LHCN-M2 (cell line): ENCODE data around the gene KCNG1. TPM values are rescaled to one million over a fixed set of nuclear protein-coding genes. Genes with fewer than 3 reads are reported as not detected.

Source experiments
- DNase-seq: peaks from one replicate; pipeline ENCODE4 v3.0.0-alpha.2; 2012; ENCODE audit warnings: low read depth
- total RNA-seq: library from RNA; depleted of rRNA; stranded (reverse); fragments of >200 nt; gene quantifications from 2 replicates; pipeline ENCODE4 v1.2.3, GENCODE V29; 2014

The KCNG1 gene
- total RNA-seq, 1 experiment from 2014 or later = 0.34 TPM

- no peak for DNase-seq
Measured at GRCh38 chr20:51036827-51037531, 14.1 kb upstream of the KCNG1 start.

DNA sequence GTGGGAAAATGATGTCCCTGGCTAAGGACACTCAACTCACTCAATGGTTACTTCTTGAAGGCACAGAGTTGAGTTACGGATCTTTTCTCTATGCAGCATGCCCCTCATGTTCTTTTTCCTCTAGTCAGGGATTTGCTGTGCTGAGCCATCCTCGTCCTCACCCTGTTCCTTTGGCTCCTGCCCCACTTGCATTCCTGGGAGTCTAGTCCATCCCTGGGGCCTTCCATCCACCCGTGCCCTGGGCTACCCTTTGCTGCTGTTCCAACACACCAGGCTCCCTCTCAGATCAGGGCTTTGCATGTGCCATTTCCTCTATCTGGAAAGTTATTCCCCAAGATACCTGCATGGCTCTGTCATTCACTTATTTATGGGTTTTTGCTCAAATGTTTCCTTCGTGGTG is 13.3 kb upstream of the KCNG1 start:
- no peak for DNase-seq

- no peak for DNase-seq
Measured at GRCh38 chr20:51034988-51035656, 12.2 kb upstream of the KCNG1 start.

DNA sequence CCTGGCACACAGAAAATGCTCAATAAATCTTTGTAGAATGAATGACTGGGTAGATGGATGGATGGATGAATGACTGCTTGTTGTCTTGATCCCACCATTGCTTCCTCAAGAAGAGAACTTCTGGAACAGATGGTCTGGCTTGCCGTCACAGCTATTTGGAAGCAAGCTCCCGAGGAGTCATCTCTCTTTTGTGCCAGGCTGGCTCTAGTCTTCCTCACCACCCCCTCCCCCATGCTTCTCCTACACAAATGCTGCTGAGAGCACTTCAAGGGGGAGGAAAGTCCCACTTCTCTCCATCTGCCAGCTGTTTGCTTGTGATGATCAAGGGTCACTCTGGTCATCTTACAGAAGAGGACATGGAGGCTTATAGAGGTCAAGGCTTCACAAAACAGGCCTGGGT is 11.6 kb upstream of the KCNG1 start:
- no peak for DNase-seq

DNA sequence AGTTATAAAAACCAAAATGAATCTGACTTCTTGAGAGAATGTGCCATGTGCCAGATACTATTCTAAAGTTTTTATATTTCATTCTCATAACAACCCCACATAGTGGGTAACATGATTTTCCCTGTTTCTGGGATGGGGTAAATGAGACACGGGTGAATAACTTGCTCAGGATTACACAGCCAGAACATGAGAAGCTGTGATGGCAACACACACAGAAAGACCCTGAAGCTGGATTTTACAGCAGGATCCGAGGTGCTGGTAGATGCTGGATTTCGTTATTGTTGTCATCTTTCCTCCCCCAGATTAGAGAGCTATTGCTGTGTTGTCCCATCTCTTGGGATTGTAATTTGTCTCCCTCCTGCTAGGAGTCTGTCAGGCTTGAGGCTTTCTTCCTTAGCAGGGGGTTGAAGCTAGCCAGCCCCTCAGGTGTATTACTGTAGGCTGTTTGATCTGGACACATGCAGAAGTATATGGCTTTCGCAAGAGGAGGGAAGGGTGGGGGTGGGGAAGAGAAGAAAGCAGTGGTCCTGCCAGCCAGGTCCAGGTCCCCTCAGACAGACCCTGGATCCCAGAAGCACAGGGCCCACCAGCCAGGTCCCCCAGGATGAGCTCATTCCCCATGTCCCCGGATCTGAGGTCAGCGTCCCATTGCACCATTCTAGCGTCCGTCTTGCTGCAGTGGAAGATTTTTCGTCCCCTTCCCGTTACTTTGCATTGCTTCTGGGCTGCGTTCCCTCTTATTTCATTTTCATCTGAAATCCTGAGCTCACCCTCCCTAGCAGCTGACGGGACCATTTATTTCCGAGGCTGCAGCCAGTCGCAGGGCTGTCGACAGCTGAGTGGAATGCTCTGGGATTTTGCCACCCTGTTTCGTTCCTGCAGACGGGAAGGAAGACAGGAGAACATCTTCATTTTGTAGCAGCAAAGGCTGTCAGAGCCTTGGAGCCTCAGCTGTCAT is 7.3 kb upstream of the KCNG1 start:
- DNase-seq = peak; percentile 45

- DNase-seq = no peak
Measured at GRCh38 chr20:51029556-51029955, 6.6 kb upstream of the KCNG1 start.

DNA sequence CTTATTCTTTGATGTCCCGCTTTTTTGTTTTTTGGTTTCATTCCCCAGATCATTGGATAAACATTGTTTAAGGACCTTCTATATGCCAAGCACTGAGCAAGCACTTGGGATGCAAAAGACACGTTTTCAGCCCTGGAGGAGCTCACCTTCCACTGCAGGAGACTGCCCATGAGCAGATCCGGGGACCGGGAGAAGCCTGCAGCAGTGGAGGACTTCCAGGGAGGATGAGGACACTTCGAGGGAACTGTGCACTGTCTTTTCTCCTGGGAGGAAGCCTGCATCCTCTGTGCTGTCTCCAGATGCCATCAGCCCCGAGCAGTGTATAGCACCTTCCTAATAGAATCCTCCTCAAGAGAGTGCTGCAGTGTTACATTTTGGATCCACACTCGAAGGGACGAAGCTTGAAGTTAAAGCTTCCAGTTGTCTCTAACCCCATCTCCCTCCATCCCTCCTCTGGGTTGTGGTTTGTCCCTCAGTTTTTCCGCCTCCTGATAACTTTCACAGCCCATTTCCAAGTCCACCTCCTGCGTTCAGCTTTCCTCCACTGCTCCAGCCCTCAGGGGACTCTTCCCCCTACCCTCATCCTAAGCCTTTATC is 5.8 kb upstream of the KCNG1 start:
- no peak for DNase-seq

GRCh38 chr20:51027035-51027795 is 4.3 kb upstream of the KCNG1 start:
- DNase-seq = no peak

DNA sequence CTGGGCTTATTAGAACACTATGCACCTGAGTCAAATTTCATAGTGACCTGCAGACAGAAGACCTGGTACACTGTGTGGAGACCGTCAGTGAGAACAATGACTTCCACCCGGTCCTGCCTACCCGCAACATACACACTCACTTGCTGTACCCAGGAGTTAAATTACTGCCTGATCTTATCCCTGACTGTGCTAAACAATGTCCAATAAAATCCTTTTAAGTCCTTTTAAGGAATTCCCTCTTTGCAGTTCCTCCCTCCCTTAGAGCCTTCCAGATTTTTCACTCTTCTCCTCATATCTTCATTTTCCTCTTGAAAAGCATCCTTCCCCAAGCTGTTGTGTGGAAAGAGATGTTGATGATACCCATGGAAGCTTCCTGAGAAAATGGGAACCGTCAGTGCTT is 3.4 kb upstream of the KCNG1 start:
- DNase-seq = no peak

GRCh38 chr20:51024761-51025160 is 1.9 kb upstream of the KCNG1 start:
- no peak for DNase-seq

GRCh38 chr20:51023617-51024155 is 779 bp upstream of the KCNG1 start:
- no peak for DNase-seq

DNA sequence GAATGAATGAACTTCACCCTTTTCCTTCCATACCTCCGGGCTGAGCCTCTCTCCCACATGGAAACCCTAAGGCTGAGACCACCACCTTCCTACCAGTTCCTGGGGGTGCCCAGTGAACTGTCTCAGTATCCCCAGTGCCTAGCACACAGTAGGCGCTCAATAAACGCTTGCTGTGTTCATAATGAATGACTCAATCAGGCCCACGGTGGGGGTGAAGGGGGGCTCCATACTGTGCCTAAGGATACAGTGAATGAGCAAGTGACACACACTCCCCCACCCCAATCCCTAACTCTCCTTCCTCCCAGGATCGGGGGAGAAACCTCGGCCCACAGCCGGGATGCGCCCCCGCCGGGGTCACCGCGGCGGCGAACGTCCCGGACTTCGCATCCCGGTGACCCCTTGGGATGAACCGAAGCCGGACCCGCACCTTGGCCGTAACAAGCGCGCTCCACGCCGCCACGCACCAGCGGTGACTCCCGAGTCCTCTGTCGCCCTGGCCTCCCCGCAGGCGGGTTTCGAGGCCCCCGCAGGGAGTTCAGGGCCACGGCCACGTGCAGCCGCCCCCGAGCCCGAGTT is 592 bp downstream of the KCNG1 start:
- DNase-seq = no peak

DNA sequence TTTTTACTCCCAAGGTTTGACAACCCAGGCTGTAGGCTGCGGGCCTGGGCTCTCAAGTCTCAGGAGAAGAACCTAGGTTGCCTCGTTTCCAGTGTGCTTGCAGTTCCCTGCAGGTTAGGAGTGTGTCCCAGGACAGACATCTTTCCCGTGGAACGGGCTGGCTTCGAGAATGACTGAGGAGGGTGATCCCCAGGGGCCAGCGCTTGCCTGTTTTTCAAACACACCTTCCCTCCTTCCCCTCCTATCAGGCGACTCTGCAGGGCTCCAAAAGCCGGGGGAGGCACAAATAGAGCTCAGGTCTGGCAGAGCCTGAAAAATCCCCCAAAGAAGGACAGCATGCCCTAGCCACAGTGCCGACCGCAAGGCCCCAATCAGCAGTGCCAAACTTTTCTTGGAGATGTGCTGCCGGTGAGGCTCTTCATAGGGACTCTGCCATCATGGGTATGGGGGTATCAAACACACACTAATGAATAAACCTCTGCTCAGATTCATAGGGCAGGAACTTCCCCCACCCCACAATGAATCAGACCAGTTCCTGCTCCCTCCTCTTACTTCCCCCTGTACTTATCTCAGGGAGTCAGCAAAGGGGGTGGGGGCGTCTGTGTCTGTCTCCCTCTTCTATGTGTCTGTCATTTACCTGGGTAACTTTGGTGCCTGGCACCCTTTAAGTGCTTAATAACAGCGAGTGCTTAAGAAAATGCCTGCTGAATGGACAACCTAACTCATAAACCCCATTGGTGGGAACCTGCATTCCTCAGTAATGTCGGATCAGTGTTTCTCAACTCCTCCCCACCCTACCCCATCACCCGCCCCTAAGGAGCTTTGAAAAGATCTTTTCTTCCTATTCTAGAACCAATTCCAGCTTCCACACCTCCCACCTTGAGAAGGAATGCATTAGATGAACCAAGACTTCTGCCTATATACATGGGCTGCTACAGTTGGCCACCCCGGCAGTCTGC is 1.6 kb downstream of the KCNG1 start:
- no peak for DNase-seq

DNA sequence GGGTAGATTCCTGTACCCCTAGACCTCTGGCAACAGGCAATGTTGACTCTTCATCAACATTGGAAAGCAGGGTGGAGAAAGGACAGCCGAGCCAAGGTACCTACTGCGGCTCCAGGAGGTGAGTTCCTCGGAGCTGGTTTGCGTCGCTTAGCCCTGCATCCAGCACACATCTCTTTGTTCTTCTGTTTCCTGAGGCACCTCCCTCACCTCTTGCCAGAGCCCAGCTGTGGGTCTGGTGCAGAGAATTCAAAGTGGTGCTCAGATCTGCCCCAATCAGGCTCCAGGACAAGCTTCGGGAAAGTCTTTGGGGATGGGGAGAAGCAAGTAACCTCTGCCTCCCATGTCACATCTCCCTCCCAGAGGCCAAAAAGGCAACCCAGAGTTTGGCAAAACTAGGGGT is 2.2 kb downstream of the KCNG1 start:
- DNase-seq = no peak

DNA sequence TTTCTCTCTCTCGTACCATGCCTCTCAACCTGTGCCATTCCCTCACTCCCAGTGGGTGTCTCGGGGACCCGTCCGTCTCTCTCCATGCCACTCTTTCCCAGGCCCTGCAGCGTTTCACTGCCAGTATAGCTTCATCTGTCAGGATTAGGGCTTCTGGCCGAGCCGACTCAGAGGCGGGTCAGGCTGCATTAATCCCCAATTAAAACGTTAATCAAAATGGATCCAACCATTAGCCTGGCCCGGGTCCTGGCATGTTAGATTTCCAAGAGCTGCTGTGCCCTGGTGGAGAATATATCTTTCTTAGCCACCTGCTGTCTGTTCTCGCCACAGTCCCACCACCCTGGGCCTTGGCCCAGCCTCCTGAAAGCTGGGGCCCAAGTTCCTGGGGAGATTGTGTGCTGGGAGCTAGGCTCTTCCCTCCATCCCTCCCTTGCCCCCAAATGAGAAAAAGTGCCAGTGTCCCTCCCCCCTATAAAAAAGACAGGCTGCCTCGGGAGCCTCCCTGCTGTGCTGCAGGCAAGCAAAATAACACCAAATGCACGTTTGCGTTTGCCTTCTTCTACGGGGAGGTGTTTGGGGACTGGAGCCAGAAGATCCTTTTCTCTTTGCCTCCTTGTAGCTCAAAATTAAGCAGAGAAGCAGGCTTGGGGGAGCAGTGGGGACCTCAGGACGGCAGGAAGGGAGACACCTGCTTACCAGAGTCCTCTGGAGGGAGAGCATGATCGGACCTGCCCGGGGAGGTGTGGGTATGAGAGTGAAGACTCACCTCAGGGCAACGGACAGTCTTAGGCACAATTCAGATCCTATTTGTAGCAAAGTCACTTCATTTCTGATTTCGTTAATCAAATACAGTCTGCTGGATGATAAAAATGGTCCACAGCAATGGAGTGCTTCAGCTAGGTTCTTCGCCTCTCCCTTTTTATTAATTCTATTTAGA is 3.0 kb downstream of the KCNG1 start:
- DNase-seq = no peak

- no peak for DNase-seq
Measured at GRCh38 chr20:51017251-51017650, 5.7 kb downstream of the KCNG1 start.

DNA sequence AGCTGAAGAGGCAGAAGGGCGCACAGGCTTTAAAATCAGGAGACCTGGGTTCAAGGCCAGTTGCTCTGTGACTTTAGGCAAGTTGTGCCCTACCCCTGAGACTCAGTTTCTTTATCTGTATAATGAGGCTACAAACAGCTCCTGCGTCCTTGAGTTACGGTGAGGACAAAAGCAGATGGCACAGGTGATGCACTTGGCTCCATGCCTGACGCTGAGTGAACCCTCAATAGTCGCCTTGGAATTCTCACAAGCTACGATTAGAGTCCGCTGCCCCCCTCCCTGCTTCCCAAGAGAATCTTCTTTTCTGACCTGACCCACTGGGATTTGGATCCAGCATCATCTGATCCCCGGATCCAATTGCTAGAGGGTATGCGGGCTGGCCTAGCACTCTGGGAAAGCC is 6.4 kb downstream of the KCNG1 start:
- DNase-seq = no peak
